Measurements from ENCODE around the gene ZNHIT1. TPM values are rescaled to one million over a fixed set of nuclear protein-coding genes. Genes with fewer than 3 reads are reported as not detected.

ZNHIT1 gene
- total and polyA plus RNA-seq, 2 experiments from 2014 or later, result 86.7 to 109 TPM

DNA sequence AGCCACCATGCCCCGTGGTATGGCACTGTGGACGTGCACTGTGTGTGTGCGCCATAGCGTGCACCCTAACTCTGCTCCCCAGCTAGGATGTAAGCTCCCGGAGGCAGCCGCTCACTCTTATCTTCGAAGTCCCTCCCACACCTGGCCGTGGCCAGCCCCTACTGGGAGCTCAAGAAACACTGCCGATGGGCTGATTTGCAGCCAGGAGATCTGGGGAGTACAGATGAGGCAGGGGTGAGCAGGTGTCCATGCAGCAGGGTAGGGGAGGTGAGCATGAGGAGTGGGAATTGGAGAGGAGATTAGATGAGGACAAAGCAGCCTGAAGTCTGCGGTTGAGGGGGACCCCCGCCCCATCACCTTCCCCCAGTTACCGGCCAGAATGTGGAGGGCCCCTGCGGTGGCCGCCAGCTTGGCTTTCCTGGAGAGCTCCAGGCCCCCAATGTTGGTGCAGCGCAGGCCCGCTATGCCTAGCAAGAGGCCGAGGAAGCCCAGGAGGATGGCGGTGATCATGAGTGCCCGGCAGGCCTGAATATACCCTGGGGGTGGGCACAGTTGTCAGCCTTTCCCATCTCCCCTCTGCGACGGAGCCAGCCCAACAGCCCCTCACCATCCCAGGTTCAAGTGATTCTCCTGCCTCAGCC lies 16.1 kb downstream of the ZNHIT1 start:
- TF ChIP-seq, protein P1, sequence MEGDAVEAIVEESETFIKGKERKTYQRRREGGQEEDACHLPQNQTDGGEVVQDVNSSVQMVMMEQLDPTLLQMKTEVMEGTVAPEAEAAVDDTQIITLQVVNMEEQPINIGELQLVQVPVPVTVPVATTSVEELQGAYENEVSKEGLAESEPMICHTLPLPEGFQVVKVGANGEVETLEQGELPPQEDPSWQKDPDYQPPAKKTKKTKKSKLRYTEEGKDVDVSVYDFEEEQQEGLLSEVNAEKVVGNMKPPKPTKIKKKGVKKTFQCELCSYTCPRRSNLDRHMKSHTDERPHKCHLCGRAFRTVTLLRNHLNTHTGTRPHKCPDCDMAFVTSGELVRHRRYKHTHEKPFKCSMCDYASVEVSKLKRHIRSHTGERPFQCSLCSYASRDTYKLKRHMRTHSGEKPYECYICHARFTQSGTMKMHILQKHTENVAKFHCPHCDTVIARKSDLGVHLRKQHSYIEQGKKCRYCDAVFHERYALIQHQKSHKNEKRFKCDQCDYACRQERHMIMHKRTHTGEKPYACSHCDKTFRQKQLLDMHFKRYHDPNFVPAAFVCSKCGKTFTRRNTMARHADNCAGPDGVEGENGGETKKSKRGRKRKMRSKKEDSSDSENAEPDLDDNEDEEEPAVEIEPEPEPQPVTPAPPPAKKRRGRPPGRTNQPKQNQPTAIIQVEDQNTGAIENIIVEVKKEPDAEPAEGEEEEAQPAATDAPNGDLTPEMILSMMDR (IDR thresholded peaks at IDR 0.05; ENCODE audit: low read depth, low read length), result no peak
- DNase-seq (ENCODE audit: low read depth in 1 of 2, low spot score in 1 of 2), result no peak
- peaks cover 8% of the 10 kb centered on the region for H3K4me1 ChIP-seq (ENCODE audit: low read depth)
- H3K4me3 ChIP-seq, result no peak overlapping the region
- H3K27me3 ChIP-seq, result no peaks in the 10 kb centered on the region
- H3K27ac ChIP-seq, result no peak overlapping the region
- H3K9me3 ChIP-seq (ENCODE audit: low read depth), result no peaks in the 10 kb centered on the region
- no peaks in the 10 kb centered on the region for H3K36me3 ChIP-seq

DNA sequence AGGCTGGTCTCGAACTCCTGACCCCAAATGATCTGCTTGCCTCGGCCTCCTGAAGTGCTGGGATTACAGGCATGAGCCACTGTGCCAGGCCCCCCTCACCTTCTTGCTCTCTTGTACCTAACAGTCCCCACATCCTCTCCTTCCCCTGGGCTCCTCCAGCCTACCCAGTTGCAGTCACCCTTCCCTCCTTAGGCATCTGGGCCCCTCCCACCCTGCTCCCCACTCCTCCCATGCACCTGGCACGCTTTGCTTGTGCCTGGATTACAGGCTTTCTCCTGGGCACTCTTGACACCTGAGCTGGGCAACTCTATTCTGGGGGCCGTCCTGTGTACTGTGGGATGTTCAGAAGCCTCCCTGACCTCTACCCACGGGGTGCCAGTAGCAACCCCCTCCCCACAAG lies 16.7 kb downstream of the ZNHIT1 start:
- no peak for DNase-seq (ENCODE audit: low read depth in 1 of 2, low spot score in 1 of 2)
- H3K9me3 ChIP-seq (ENCODE audit: low read depth), result no peaks in the 10 kb centered on the region
- H3K27me3 ChIP-seq, result no peaks in the 10 kb centered on the region
- H3K36me3 ChIP-seq, result peaks cover 3% of the 10 kb centered on the region
- TF ChIP-seq, protein P1 (IDR thresholded peaks at IDR 0.05; ENCODE audit: low read depth, low read length), result no peak
- H3K27ac ChIP-seq, result no peak overlapping the region
- no peak overlapping the region for H3K4me3 ChIP-seq
- H3K4me1 ChIP-seq (ENCODE audit: low read depth), result peaks cover 8% of the 10 kb centered on the region

DNA sequence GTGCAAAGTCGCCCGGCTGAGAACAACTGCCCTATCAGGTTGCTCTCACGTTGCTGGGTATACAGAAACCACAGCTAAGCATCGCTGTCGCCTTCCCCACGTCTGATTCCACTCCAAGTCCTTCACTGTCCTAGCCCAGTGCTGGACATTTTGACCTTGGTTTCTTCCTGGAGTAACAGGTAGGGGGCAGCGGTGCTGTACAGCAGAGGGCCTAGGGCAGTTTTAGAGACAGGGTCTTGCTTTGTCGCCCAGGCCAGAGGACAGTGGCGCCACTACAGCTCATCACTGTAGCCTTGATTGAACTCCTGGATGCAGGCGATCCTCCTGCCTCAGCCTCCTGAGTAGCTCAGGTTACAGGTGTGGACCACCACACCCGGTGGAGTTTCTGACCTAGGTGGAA lies 17.1 kb downstream of the ZNHIT1 start:
- DNase-seq (ENCODE audit: low read depth in 1 of 2, low spot score in 1 of 2), result no peak
- Histone ChIP-seq H3K27ac (no peak overlapping the region), H3K4me1 (ENCODE audit: low read depth) (peaks cover 8% of the 10 kb centered on the region), H3K4me3 (no peak overlapping the region), H3K36me3 (peaks cover 7% of the 10 kb centered on the region), H3K27me3 (no peaks in the 10 kb centered on the region), H3K9me3 (ENCODE audit: low read depth) (no peaks in the 10 kb centered on the region)
- TF ChIP-seq, protein P1 (IDR thresholded peaks at IDR 0.05; ENCODE audit: low read depth, low read length), result peak; percentile 38

DNA sequence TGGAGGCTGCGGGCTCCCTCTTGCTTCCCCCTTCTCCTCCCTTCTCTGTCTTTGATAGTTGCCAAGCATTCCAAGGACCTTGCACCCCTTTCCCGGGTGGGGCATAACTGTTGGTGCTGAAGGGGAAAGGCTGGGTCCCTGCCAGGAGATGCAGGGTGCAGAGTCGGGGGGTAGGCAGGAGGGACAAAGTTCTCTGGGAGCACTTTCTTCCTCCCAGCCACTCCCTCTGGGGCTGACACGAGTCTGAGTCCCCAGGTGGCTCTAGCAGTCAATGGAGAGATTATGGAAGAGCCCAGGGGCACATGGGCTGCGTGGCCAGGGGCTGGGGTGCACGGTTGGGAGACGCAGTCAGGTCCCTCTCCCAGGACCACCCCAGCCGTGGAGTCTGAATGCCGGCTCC lies 17.6 kb downstream of the ZNHIT1 start:
- H3K36me3 ChIP-seq, result peaks cover 8% of the 10 kb centered on the region
- DNase-seq (ENCODE audit: low read depth in 1 of 2, low spot score in 1 of 2), result no peak
- no peaks in the 10 kb centered on the region for H3K27me3 ChIP-seq
- no peak overlapping the region for H3K27ac ChIP-seq
- TF ChIP-seq, protein P1 (IDR thresholded peaks at IDR 0.05; ENCODE audit: low read depth, low read length), result no peak
- H3K4me3 ChIP-seq, result no peak overlapping the region
- no peaks in the 10 kb centered on the region for H3K9me3 ChIP-seq (ENCODE audit: low read depth)
- peaks cover 8% of the 10 kb centered on the region for H3K4me1 ChIP-seq (ENCODE audit: low read depth)

DNA sequence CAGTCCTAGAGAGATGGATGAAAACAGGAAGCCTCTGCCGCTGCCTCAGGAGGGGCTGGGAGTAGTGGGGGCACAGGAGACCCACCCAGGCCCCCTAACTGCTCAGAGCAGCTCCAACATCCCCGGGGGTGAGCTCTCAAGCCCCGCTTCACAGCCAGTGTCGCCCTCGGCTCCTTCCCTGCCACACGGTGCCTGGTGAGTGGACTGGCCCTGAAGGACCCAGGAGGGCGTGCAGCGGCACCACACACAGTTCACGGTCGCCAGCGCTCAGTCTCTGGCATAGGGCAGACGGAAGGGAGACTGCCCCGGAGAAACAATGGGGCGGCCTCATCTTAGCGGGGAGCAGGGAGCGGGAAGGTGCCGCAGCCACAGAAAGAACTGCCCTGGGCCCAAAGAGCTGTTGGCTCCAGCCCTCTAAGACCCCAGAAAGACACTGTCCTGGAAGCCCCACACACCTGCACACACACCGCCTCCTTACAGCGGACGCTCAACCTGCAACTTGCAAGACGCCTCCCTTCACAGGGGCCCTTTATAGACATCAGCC lies 18.4 kb downstream of the ZNHIT1 start:
- TF ChIP-seq, protein P1 (IDR thresholded peaks at IDR 0.05; ENCODE audit: low read depth, low read length), result no peak
- DNase-seq (ENCODE audit: low read depth in 1 of 2, low spot score in 1 of 2), result no peak
- Histone ChIP-seq H3K27me3 (no peaks in the 10 kb centered on the region), H3K4me3 (no peak overlapping the region), H3K27ac (no peak overlapping the region), H3K9me3 (ENCODE audit: low read depth) (no peaks in the 10 kb centered on the region), H3K4me1 (ENCODE audit: low read depth) (peaks cover 8% of the 10 kb centered on the region), H3K36me3 (peaks cover 8% of the 10 kb centered on the region)

All from cardiac muscle cell (in vitro differentiated cells and primary cell).